Tibial artery (tissue), 4 donors: ENCODE data around the gene TEX264.

ENCODE experiments used
- DNase-seq, 2 donors: peaks; one replicate each; pipeline ENCODE4 v3.0.0-alpha.2; 2019
- H3K27ac ChIP-seq, 2 donors: fragments of 200-600 bp; sonication (generic) in 1 of 2; 1 replicate in 1 of 2; 2 replicates in 1 of 2; pipeline ENCODE4 v1.5.1; 2018 to 2019; ENCODE audit warnings: mild to moderate bottlenecking in 1 of 2
- H3K27me3 ChIP-seq, 2 donors: fragments of 200-600 bp; sonication (generic) in 1 of 2; one replicate each; pipeline versions ENCODE4 v1.5.1 to v1.6.0; 2016 to 2019
- H3K36me3 ChIP-seq, 3 donors: fragments of 200-600 bp; sonication (generic) in 2 of 3; one replicate each; pipeline ENCODE4 v1.5.1; 2016 to 2019; ENCODE audit warnings: mild to moderate bottlenecking in 2 of 3
- H3K4me1 ChIP-seq, 4 donors: fragments of 200-600 bp; sonication (generic) in 2 of 4; 1 replicate in 3 of 4; 2 replicates in 1 of 4; pipeline ENCODE4 v1.5.1; 2016 to 2019
- H3K4me3 ChIP-seq, 2 donors: fragments of 200-600 bp; sonication (generic) in 1 of 2; 1 replicate in 1 of 2; 2 replicates in 1 of 2; pipeline ENCODE4 v1.5.1; 2018 to 2019; ENCODE audit warnings: mild to moderate bottlenecking in 2 of 2
- H3K9me3 ChIP-seq, 3 donors: fragments of 200-600 bp; sonication (generic) in 1 of 3; one replicate each; pipeline ENCODE4 v1.5.1; 2016 to 2019
- CTCF ChIP-seq, 2 experiments: fragments of 200-600 bp in 1 of 2; fragments of 450-650 bp in 1 of 2; IDR thresholded peaks; one replicate each; pipeline ENCODE4 v1.5.1; 2017 to 2019; ENCODE audit warnings: antibody characterized with exemption in 2 of 2, mild to moderate bottlenecking in 1 of 2, moderate library complexity in 1 of 2
- intact Hi-C: fragments of 100-400 bp; cut with DNase I; formaldehyde crosslinking; loops from one replicate; pipeline ENCODE4 v1.15.0; 2023; ENCODE audit warnings: low total_unique reads

Gene TEX264

GRCh38 chr3:51709675-51710074 lies 38.6 kb downstream of the TEX264 start:
- TF ChIP-seq CTCF (IDR thresholded peaks at IDR 0.05): no peak

GRCh38 chr3:51710631-51711351 lies 39.7 kb downstream of the TEX264 start:
- no peak overlapping the region for H3K27ac ChIP-seq

More at GRCh38 chr3:51709675-51710074, 38.6 kb downstream of the TEX264 start:
- no peaks in the 10 kb centered on the region for H3K9me3 ChIP-seq
- peaks cover 0 to 15% (median under 1%) of the 10 kb centered on the region in 3 donors for H3K36me3 ChIP-seq
- peaks cover 0 to 12% (median 5%) of the 10 kb centered on the region in 4 donors for H3K4me1 ChIP-seq
- no peak overlapping the region for H3K4me3 ChIP-seq
- no peak for DNase-seq
- H3K27me3 ChIP-seq: no peaks in the 10 kb centered on the region
- intact Hi-C loops: no loop called here
- H3K27ac ChIP-seq: no peak overlapping the region

DNA sequence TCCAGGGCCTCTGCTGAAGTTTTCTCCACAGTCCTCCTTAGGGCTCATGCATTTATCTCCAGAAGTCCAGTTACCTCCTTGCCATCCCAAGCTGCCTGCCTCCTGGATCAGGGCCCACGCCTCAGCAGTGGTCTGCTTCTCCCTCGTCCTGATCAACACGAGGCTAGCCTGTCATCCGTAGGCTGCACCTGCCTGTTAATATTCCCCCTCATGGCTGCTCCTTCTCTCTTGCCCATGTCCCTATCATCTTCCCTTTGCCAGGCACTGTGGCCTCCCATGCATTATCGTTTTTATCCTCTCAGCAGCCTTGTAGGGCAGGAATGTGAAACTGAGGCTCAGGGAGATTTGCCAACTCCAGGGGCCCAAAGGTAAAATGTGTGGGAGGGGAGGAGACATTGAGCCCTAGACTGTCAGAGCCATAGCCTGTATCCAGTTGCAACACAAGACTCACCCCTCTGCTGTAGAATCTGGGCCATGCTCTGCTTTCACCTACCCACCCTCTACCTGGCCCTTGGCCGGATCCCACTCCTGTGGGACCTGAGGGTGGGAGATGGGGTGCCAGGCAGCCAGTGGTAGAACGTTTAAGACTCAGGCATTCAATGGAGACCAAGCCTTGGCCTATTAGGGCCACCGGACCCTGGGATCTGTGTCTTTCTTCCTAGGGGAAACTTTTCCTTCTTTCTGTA lies 40.4 kb downstream of the TEX264 start:
- no peak overlapping the region for H3K4me3 ChIP-seq
- no peaks in the 10 kb centered on the region for H3K27me3 ChIP-seq
- intact Hi-C loops: no loop called here
- H3K27ac ChIP-seq: no peak overlapping the region
- no peaks in the 10 kb centered on the region for H3K9me3 ChIP-seq
- TF ChIP-seq CTCF (IDR thresholded peaks at IDR 0.05): no peak
- peak in 1 of 2 donors; percentile 29 for DNase-seq
- no peaks in the 10 kb centered on the region for H3K36me3 ChIP-seq
- peaks cover 0 to 9% (median 5%) of the 10 kb centered on the region in 4 donors for H3K4me1 ChIP-seq

More at GRCh38 chr3:51710631-51711351, 39.7 kb downstream of the TEX264 start:
- Histone ChIP-seq H3K36me3 (peaks cover 0 to 4% (median 0%) of the 10 kb centered on the region in 3 donors), H3K4me1 (peaks cover 0 to 12% (median 5%) of the 10 kb centered on the region in 4 donors), H3K4me3 (no peak overlapping the region), H3K27me3 (no peaks in the 10 kb centered on the region), H3K9me3 (no peaks in the 10 kb centered on the region)
- DNase-seq: peak in 1 of 2 donors; percentile 41
- TF ChIP-seq CTCF (IDR thresholded peaks at IDR 0.05): no peak
- intact Hi-C loops: no loop called here

DNA sequence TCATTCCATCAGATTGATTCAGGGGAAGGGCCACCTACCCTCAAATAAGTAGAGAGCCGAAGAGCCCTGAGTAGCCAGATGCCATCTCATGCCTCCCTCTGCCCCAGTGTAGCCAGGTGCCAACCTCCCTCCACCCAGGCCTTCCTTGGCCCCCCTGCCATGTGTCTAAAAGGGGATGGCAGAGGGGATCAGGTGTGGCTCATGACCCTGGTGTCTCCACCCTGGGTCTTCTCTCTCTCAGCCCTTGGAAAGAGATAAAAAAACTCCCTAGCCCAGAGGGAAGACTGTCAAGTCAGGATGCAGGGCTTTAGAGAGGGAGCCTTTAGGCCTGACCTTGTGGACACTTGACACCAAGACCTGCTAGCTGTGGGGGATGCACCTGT lies 41.0 kb downstream of the TEX264 start:
- no peak overlapping the region for H3K4me3 ChIP-seq
- DNase-seq: no peak

GRCh38 chr3:51712511-51712931 lies 41.5 kb downstream of the TEX264 start:
- Histone ChIP-seq H3K27me3 (peaks cover 0 to 4% of the 10 kb centered on the region in 2 donors), H3K4me1 (no peaks in the 10 kb centered on the region), H3K27ac (no peak overlapping the region), H3K9me3 (no peaks in the 10 kb centered on the region), H3K36me3 (no peaks in the 10 kb centered on the region), H3K4me3 (no peak overlapping the region)
- DNase-seq: peak in 1 of 2 donors; percentile 57
- TF ChIP-seq CTCF (IDR thresholded peaks at IDR 0.05): no peak
- intact Hi-C loops: no loop called here

More for the DNA sequence above, 41.0 kb downstream of the TEX264 start:
- H3K27me3 ChIP-seq: no peaks in the 10 kb centered on the region
- intact Hi-C loops: no loop called here
- no peaks in the 10 kb centered on the region for H3K9me3 ChIP-seq
- no peak for TF ChIP-seq CTCF (IDR thresholded peaks at IDR 0.05)
- H3K4me1 ChIP-seq: peaks cover 0 to 4% (median 2%) of the 10 kb centered on the region in 4 donors
- H3K27ac ChIP-seq: no peak overlapping the region
- H3K36me3 ChIP-seq: no peaks in the 10 kb centered on the region
